Measurements from ENCODE around the gene C5orf47.
"Not testable (repeated sequence)": the region's sequence is repeated elsewhere in the genome, so short reads cannot be mapped to it uniquely, and the experiment has no call there.

C5orf47 gene

GRCh38 chr5:173989432-173990082, 587 bp downstream of the C5orf47 start:
- H3K4me3 ChIP-seq (ENCODE audit: insufficient read depth, low read depth, low read length, poor library complexity, severe bottlenecking): no peak overlapping the region
- no peaks in the 10 kb centered on the region for H3K9me3 ChIP-seq (ENCODE audit: control insufficient read depth, low read length)
- no peak for DNase-seq
- H3K36me3 ChIP-seq (ENCODE audit: control insufficient read depth, insufficient read depth, low read length): no peaks in the 10 kb centered on the region
- no peaks in the 10 kb centered on the region for H3K4me1 ChIP-seq (ENCODE audit: control insufficient read depth, insufficient read depth, low read length, poor library complexity, severe bottlenecking)
- no peak overlapping the region for H3K27ac ChIP-seq (ENCODE audit: insufficient read depth, low read length, poor library complexity, severe bottlenecking)
- H3K27me3 ChIP-seq (replicated peaks; ENCODE audit: control insufficient read depth, insufficient read depth, low read length, poor library complexity, severe bottlenecking): no peaks in the 10 kb centered on the region

- no peak overlapping the region for H3K27ac ChIP-seq (ENCODE audit: insufficient read depth, low read length, poor library complexity, severe bottlenecking)
- no peaks in the 10 kb centered on the region for H3K36me3 ChIP-seq (ENCODE audit: control insufficient read depth, insufficient read depth, low read length)
- H3K4me3 ChIP-seq (ENCODE audit: insufficient read depth, low read depth, low read length, poor library complexity, severe bottlenecking): no peak overlapping the region
- no peaks in the 10 kb centered on the region for H3K9me3 ChIP-seq (ENCODE audit: control insufficient read depth, low read length)
- DNase-seq: no peak
- H3K4me1 ChIP-seq (ENCODE audit: control insufficient read depth, insufficient read depth, low read length, poor library complexity, severe bottlenecking): no peaks in the 10 kb centered on the region
- no peaks in the 10 kb centered on the region for H3K27me3 ChIP-seq (replicated peaks; ENCODE audit: control insufficient read depth, insufficient read depth, low read length, poor library complexity, severe bottlenecking)
These were observed 8.4 kb downstream of the C5orf47 start for GRCh38 chr5:173997331-173997730.

GRCh38 chr5:173998531-173998930, 9.6 kb downstream of the C5orf47 start:
- Histone ChIP-seq H3K36me3 (ENCODE audit: control insufficient read depth, insufficient read depth, low read length) (no peaks in the 10 kb centered on the region), H3K4me1 (ENCODE audit: control insufficient read depth, insufficient read depth, low read length, poor library complexity, severe bottlenecking) (no peaks in the 10 kb centered on the region), H3K27ac (ENCODE audit: insufficient read depth, low read length, poor library complexity, severe bottlenecking) (no peak overlapping the region), H3K4me3 (ENCODE audit: insufficient read depth, low read depth, low read length, poor library complexity, severe bottlenecking) (no peak overlapping the region), H3K27me3 (replicated peaks; ENCODE audit: control insufficient read depth, insufficient read depth, low read length, poor library complexity, severe bottlenecking) (no peaks in the 10 kb centered on the region), H3K9me3 (ENCODE audit: control insufficient read depth, low read length) (no peaks in the 10 kb centered on the region)
- no peak for DNase-seq

- Histone ChIP-seq H3K9me3 (ENCODE audit: control insufficient read depth, low read length) (no peaks in the 10 kb centered on the region), H3K27ac (ENCODE audit: insufficient read depth, low read length, poor library complexity, severe bottlenecking) (no peak overlapping the region), H3K4me3 (ENCODE audit: insufficient read depth, low read depth, low read length, poor library complexity, severe bottlenecking) (no peak overlapping the region), H3K4me1 (ENCODE audit: control insufficient read depth, insufficient read depth, low read length, poor library complexity, severe bottlenecking) (no peaks in the 10 kb centered on the region), H3K27me3 (replicated peaks; ENCODE audit: control insufficient read depth, insufficient read depth, low read length, poor library complexity, severe bottlenecking) (no peaks in the 10 kb centered on the region), H3K36me3 (ENCODE audit: control insufficient read depth, insufficient read depth, low read length) (no peaks in the 10 kb centered on the region)
- no peak for DNase-seq
These were observed 11.1 kb downstream of the C5orf47 start for GRCh38 chr5:174000076-174000475.

- no peaks in the 10 kb centered on the region for H3K4me1 ChIP-seq (ENCODE audit: control insufficient read depth, insufficient read depth, low read length, poor library complexity, severe bottlenecking)
- no peaks in the 10 kb centered on the region for H3K9me3 ChIP-seq (ENCODE audit: control insufficient read depth, low read length)
- H3K27ac ChIP-seq (ENCODE audit: insufficient read depth, low read length, poor library complexity, severe bottlenecking): no peak overlapping the region
- no peaks in the 10 kb centered on the region for H3K36me3 ChIP-seq (ENCODE audit: control insufficient read depth, insufficient read depth, low read length)
- no peaks in the 10 kb centered on the region for H3K27me3 ChIP-seq (replicated peaks; ENCODE audit: control insufficient read depth, insufficient read depth, low read length, poor library complexity, severe bottlenecking)
- DNase-seq: no peak
- H3K4me3 ChIP-seq (ENCODE audit: insufficient read depth, low read depth, low read length, poor library complexity, severe bottlenecking): no peak overlapping the region
These were observed 14.8 kb downstream of the C5orf47 start for GRCh38 chr5:174003795-174004194.

GRCh38 chr5:174008922-174009321, 20.0 kb downstream of the C5orf47 start:
- Histone ChIP-seq H3K9me3 (ENCODE audit: control insufficient read depth, low read length) (no peaks in the 10 kb centered on the region), H3K4me3 (ENCODE audit: insufficient read depth, low read depth, low read length, poor library complexity, severe bottlenecking) (no peak overlapping the region), H3K27me3 (replicated peaks; ENCODE audit: control insufficient read depth, insufficient read depth, low read length, poor library complexity, severe bottlenecking) (no peaks in the 10 kb centered on the region), H3K36me3 (ENCODE audit: control insufficient read depth, insufficient read depth, low read length) (no peaks in the 10 kb centered on the region), H3K4me1 (ENCODE audit: control insufficient read depth, insufficient read depth, low read length, poor library complexity, severe bottlenecking) (no peaks in the 10 kb centered on the region), H3K27ac (ENCODE audit: insufficient read depth, low read length, poor library complexity, severe bottlenecking) (no peak overlapping the region)
- no peak for DNase-seq

- Histone ChIP-seq H3K36me3 (ENCODE audit: control insufficient read depth, insufficient read depth, low read length) (no peaks in the 10 kb centered on the region), H3K9me3 (ENCODE audit: control insufficient read depth, low read length) (no peaks in the 10 kb centered on the region), H3K27me3 (replicated peaks; ENCODE audit: control insufficient read depth, insufficient read depth, low read length, poor library complexity, severe bottlenecking) (no peaks in the 10 kb centered on the region), H3K27ac (ENCODE audit: insufficient read depth, low read length, poor library complexity, severe bottlenecking) (no peak overlapping the region), H3K4me3 (ENCODE audit: insufficient read depth, low read depth, low read length, poor library complexity, severe bottlenecking) (no peak overlapping the region), H3K4me1 (ENCODE audit: control insufficient read depth, insufficient read depth, low read length, poor library complexity, severe bottlenecking) (no peaks in the 10 kb centered on the region)
- no peak for DNase-seq
These were observed 21.4 kb downstream of the C5orf47 start for GRCh38 chr5:174010365-174010764.

- Histone ChIP-seq H3K9me3 (ENCODE audit: control insufficient read depth, low read length) (no peaks in the 10 kb centered on the region), H3K4me3 (ENCODE audit: insufficient read depth, low read depth, low read length, poor library complexity, severe bottlenecking) (no peak overlapping the region), H3K36me3 (ENCODE audit: control insufficient read depth, insufficient read depth, low read length) (no peaks in the 10 kb centered on the region), H3K27me3 (replicated peaks; ENCODE audit: control insufficient read depth, insufficient read depth, low read length, poor library complexity, severe bottlenecking) (no peaks in the 10 kb centered on the region), H3K27ac (ENCODE audit: insufficient read depth, low read length, poor library complexity, severe bottlenecking) (no peak overlapping the region), H3K4me1 (ENCODE audit: control insufficient read depth, insufficient read depth, low read length, poor library complexity, severe bottlenecking) (no peaks in the 10 kb centered on the region)
- no peak for DNase-seq
These were observed 22.5 kb downstream of the C5orf47 start for GRCh38 chr5:174011441-174011840.

- DNase-seq: not testable (repeated sequence)
These were observed 31.3 kb downstream of the C5orf47 start for GRCh38 chr5:174020069-174020927.

GRCh38 chr5:174020928-174021304, 31.9 kb downstream of the C5orf47 start:
- no peak for DNase-seq
- Histone ChIP-seq H3K36me3 (ENCODE audit: control insufficient read depth, insufficient read depth, low read length) (no peaks in the 10 kb centered on the region), H3K4me1 (ENCODE audit: control insufficient read depth, insufficient read depth, low read length, poor library complexity, severe bottlenecking) (no peaks in the 10 kb centered on the region), H3K9me3 (ENCODE audit: control insufficient read depth, low read length) (no peaks in the 10 kb centered on the region), H3K4me3 (ENCODE audit: insufficient read depth, low read depth, low read length, poor library complexity, severe bottlenecking) (no peak overlapping the region), H3K27me3 (replicated peaks; ENCODE audit: control insufficient read depth, insufficient read depth, low read length, poor library complexity, severe bottlenecking) (no peaks in the 10 kb centered on the region), H3K27ac (ENCODE audit: insufficient read depth, low read length, poor library complexity, severe bottlenecking) (no peak overlapping the region)

More at GRCh38 chr5:174020069-174020927, 31.3 kb downstream of the C5orf47 start:
- H3K9me3 ChIP-seq (ENCODE audit: control insufficient read depth, low read length); H3K27ac ChIP-seq (ENCODE audit: insufficient read depth, low read length, poor library complexity, severe bottlenecking); H3K4me1 ChIP-seq (ENCODE audit: control insufficient read depth, insufficient read depth, low read length, poor library complexity, severe bottlenecking); H3K27me3 ChIP-seq (replicated peaks; ENCODE audit: control insufficient read depth, insufficient read depth, low read length, poor library complexity, severe bottlenecking); H3K36me3 ChIP-seq (ENCODE audit: control insufficient read depth, insufficient read depth, low read length); H3K4me3 ChIP-seq (ENCODE audit: insufficient read depth, low read depth, low read length, poor library complexity, severe bottlenecking): not testable (repeated sequence)

All from effector memory CD4-positive, alpha-beta T cell (primary cell).